GM10266 (cell line): Measurements from ENCODE around the gene STAT3.
A peak's percentile ranks its signal among the peaks of the same experiment; 100 is the strongest.

ENCODE experiments used
- DNase-seq: peaks from one replicate; pipeline ENCODE4 v3.0.0; 2012; ENCODE audit errors: extremely low spot score
- CTCF ChIP-seq: IDR thresholded peaks from 2 replicates; pipeline ENCODE4 v1.5.1; 2012; ENCODE audit warnings: mild to moderate bottlenecking, low read depth; ENCODE audit not compliant: control insufficient read depth, insufficient read depth; ENCODE audit errors: missing control alignments

The STAT3 gene

GRCh38 chr17:42313773-42314566, 74.3 kb downstream of the STAT3 start:
- DNase-seq, result no peak

GRCh38 chr17:42313389-42313772, 74.9 kb downstream of the STAT3 start:
- no peak for DNase-seq
- no peak for TF ChIP-seq CTCF

More at GRCh38 chr17:42313773-42314566, 74.3 kb downstream of the STAT3 start:
- no peak for TF ChIP-seq CTCF

GRCh38 chr17:42312285-42313130, 75.7 kb downstream of the STAT3 start:
- TF ChIP-seq CTCF, result peak; percentile 78
- peak; percentile 75 for DNase-seq

- no peak for TF ChIP-seq CTCF
- DNase-seq, result no peak
These were observed 76.3 kb downstream of the STAT3 start for GRCh38 chr17:42312035-42312284.

- DNase-seq, result no peak
- no peak for TF ChIP-seq CTCF
These were observed 76.8 kb downstream of the STAT3 start for GRCh38 chr17:42311240-42312034.

- no peak for TF ChIP-seq CTCF
- no peak for DNase-seq
These were observed 77.4 kb downstream of the STAT3 start for GRCh38 chr17:42310787-42311215.
